Stomach smooth muscle (tissue), 2 donors: ENCODE measurements around the gene CDK4.
A peak's percentile ranks its signal among the peaks of the same experiment; 100 is the strongest.

Experiments used
- H3K27ac ChIP-seq: one replicate; pipeline ENCODE4 v1.7.0; 2013; ENCODE audit warnings: mild to moderate bottlenecking, low read length, inconsistent platforms
- H3K27me3 ChIP-seq, 2 donors: one replicate each; pipeline ENCODE4 v1.7.0; 2013; ENCODE audit warnings: low read length in 2 of 2; ENCODE audit not compliant: insufficient read depth in 2 of 2, control insufficient read depth in 1 of 2
- H3K36me3 ChIP-seq, 2 donors: one replicate each; pipeline ENCODE4 v1.7.0; 2013; ENCODE audit warnings: low read length in 2 of 2; ENCODE audit not compliant: control insufficient read depth in 2 of 2, insufficient read depth in 2 of 2
- H3K4me1 ChIP-seq: one replicate; pipeline ENCODE4 v1.7.0; 2013; ENCODE audit warnings: low read length; ENCODE audit not compliant: control insufficient read depth, insufficient read depth
- H3K4me3 ChIP-seq, 2 donors: one replicate each; pipeline ENCODE4 v1.7.0; 2013; ENCODE audit warnings: low read length in 2 of 2
- H3K9ac ChIP-seq, 2 donors: one replicate each; pipeline ENCODE4 v1.7.0; 2013; ENCODE audit warnings: low read length in 2 of 2, mild to moderate bottlenecking in 1 of 2
- H3K9me3 ChIP-seq, 2 donors: one replicate each; pipeline ENCODE4 v1.7.0; 2013; ENCODE audit warnings: low read length in 2 of 2; ENCODE audit not compliant: control insufficient read depth in 2 of 2
- donor health status: healthy.
- donor health status: Pancreatic carcinoma.

CDK4 gene

DNA sequence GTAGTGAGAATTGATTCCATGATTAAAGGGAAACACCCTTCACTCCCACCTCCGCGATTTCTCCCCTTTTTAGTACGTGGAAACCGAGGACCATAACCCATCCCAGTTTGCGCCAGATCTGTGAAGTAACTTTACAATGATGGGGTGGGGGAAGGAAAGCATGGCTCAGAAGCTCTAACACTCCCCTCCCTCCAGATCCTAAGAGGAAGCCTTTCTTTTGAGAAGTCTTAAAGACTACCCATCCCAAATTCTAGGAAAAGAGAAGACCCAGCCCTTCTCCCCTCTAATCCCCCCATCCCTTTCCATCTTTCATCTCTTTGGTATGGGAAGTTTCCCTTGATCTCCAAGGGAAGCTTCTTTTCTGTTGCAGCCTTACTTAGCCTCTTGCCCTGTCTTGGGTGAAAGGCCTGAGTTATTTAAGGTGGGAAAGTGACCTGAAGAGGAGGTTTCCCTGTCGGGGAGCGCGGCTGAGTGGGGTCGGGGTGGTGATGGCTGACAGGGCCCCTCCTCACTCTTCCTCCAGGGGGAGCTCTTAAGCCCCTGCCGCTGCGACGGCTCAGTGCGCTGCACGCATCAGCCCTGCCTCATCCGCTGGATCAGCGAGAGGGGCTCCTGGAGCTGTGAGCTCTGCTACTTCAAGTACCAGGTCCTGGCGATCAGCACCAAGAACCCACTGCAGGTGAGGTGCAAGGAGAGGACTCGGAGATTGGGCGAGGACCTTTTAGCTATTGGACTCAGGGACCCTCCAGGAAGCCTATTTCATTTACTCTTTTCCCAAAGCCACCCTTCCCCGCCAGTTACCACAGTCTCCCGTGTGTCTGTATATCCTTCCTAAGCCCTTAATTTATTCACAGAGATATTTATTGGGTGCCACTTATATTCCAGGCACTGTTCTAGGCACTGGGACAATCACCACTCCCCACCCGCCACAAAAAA lies 4.6 kb upstream of the CDK4 start:
- Histone ChIP-seq H3K4me1 (peaks cover 18% of the 10 kb centered on the region), H3K27ac (no peak overlapping the region), H3K4me3 (peak overlapping the region; percentile 33 to 77), H3K9me3 (no peaks in the 10 kb centered on the region), H3K27me3 (peaks cover 4 to 5% of the 10 kb centered on the region in 2 donors), H3K36me3 (peaks cover 17% of the 10 kb centered on the region in 2 donors), H3K9ac (peak overlapping the region in 1 of 2 donors; percentile 36)

- Histone ChIP-seq H3K9ac (peak overlapping the region; percentile 51), H3K9me3 (no peaks in the 10 kb centered on the region), H3K36me3 (peaks cover 17 to 21% of the 10 kb centered on the region in 2 donors), H3K27me3 (no peaks in the 10 kb centered on the region), H3K27ac (no peak overlapping the region), H3K4me1 (peaks cover 28% of the 10 kb centered on the region), H3K4me3 (peak overlapping the region; percentile 33 to 77)
These were observed 3.6 kb upstream of the CDK4 start for GRCh38 chr12:57755454-57756372.

DNA sequence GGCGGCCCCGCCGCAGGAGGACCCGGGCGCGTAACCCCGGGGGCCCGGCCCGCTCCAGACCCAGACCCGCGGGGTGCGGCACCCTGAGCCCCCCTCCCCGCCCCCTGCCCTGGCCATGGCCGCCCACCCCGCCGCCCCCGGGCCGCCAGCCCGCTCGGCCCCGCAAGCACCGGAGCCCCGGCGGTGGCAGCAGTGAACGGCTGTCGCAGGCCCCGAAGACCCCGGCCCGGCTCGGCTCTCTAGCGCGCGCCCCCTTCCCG lies 3.0 kb upstream of the CDK4 start:
- Histone ChIP-seq H3K9me3 (no peaks in the 10 kb centered on the region), H3K36me3 (peaks cover 21 to 26% of the 10 kb centered on the region in 2 donors), H3K9ac (no peak overlapping the region), H3K4me3 (peak overlapping the region in 1 of 2 donors; percentile 77), H3K27ac (no peak overlapping the region), H3K4me1 (peaks cover 29% of the 10 kb centered on the region), H3K27me3 (no peaks in the 10 kb centered on the region)

GRCh38 chr12:57754411-57755193 lies 2.5 kb upstream of the CDK4 start, which contains the start of gene MARCHF9:
TSS of gene MARCHF9 (plus strand) at chr12:57755103. CDS start at chr12:57755529, 426 bp downstream.
- H3K9ac ChIP-seq: peak within 1 kb of the TSS; percentile 51
- H3K9me3 ChIP-seq: no peaks in the 10 kb centered on the region
- peaks cover 21 to 27% of the 10 kb centered on the region in 2 donors for H3K36me3 ChIP-seq
- H3K27me3 ChIP-seq: no peaks in the 10 kb centered on the region
- peaks cover 29% of the 10 kb centered on the region for H3K4me1 ChIP-seq
- no peak within 1 kb of the TSS for H3K27ac ChIP-seq
- peak within 1 kb of the TSS; percentile 70 to 77 for H3K4me3 ChIP-seq

GRCh38 chr12:57753756-57754337 lies 1.7 kb upstream of the CDK4 start:
- H3K9ac ChIP-seq: no peak overlapping the region
- peak overlapping the region in 1 of 2 donors; percentile 77 for H3K4me3 ChIP-seq
- H3K36me3 ChIP-seq: peaks cover 18 to 23% of the 10 kb centered on the region in 2 donors
- H3K4me1 ChIP-seq: peaks cover 29% of the 10 kb centered on the region
- no peak overlapping the region for H3K27ac ChIP-seq
- H3K9me3 ChIP-seq: no peaks in the 10 kb centered on the region
- H3K27me3 ChIP-seq: no peaks in the 10 kb centered on the region

GRCh38 chr12:57752668-57753000 lies 524 bp upstream of the CDK4 start:
- Histone ChIP-seq H3K36me3 (peaks cover 14 to 15% of the 10 kb centered on the region in 2 donors), H3K9ac (peak overlapping the region in 1 of 2 donors; percentile 65), H3K4me3 (peak overlapping the region; percentile 78 to 87), H3K9me3 (no peaks in the 10 kb centered on the region), H3K27ac (no peak overlapping the region), H3K27me3 (no peaks in the 10 kb centered on the region), H3K4me1 (peaks cover 29% of the 10 kb centered on the region)

- Histone ChIP-seq H3K27ac (peak overlapping the region; percentile 80), H3K4me3 (peak overlapping the region; percentile 73 to 87)
These were observed 700 bp downstream of the CDK4 start for GRCh38 chr12:57751432-57751787.

GRCh38 chr12:57750561-57751431 lies 1.3 kb downstream of the CDK4 start:
- Histone ChIP-seq H3K4me1 (peaks cover 27% of the 10 kb centered on the region), H3K9me3 (no peaks in the 10 kb centered on the region), H3K27me3 (no peaks in the 10 kb centered on the region), H3K36me3 (peaks cover 15% of the 10 kb centered on the region in 2 donors), H3K9ac (peak overlapping the region; percentile 88 to 92), H3K4me3 (peak overlapping the region; percentile 73 to 87), H3K27ac (peak overlapping the region; percentile 80)

More at GRCh38 chr12:57751432-57751787, 700 bp downstream of the CDK4 start:
- Histone ChIP-seq H3K4me1 (peaks cover 29% of the 10 kb centered on the region), H3K9ac (peak overlapping the region; percentile 88 to 92), H3K9me3 (no peaks in the 10 kb centered on the region), H3K36me3 (peaks cover 15% of the 10 kb centered on the region in 2 donors), H3K27me3 (no peaks in the 10 kb centered on the region)

DNA sequence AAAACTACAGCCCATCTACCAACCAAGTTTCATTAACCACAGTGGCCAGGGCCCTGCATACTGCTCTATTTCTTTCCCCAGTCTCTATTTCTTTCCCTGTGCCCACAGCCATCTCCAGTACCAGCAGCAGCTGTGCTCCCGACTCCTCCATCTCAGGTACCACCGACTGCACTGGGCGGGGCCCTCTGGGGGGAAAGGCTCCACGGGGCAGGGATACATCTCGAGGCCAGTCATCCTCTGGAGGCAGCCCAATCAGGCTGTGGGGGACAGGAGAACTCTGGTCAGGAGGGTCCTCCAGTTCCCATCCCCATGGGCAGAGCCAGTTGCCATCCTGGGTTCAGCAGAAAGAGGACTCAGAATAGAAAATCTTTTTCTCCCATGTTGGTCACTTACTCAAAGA lies 3.0 kb downstream of the CDK4 start:
- no peaks in the 10 kb centered on the region for H3K27me3 ChIP-seq
- peaks cover 15% of the 10 kb centered on the region in 2 donors for H3K36me3 ChIP-seq
- no peak overlapping the region for H3K4me3 ChIP-seq
- no peak overlapping the region for H3K27ac ChIP-seq
- no peak overlapping the region for H3K9ac ChIP-seq
- H3K9me3 ChIP-seq: no peaks in the 10 kb centered on the region
- H3K4me1 ChIP-seq: peaks cover 26% of the 10 kb centered on the region
